Heart left ventricle (tissue), 13 donors: ENCODE data around the gene CKM.

Source experiments
- CTCF ChIP-seq, 12 donors: fragments of 200-600 bp; sonication (generic) in 4 of 12; IDR thresholded peaks; one replicate each; pipeline versions ENCODE4 v1.5.0 to v1.8.0; 2018 to 2022; ENCODE audit warnings: antibody characterized with exemption in 12 of 12, mild to moderate bottlenecking in 5 of 12
- POLR2A ChIP-seq, 2 donors: fragments of 450-650 bp; IDR thresholded peaks; one replicate each; pipeline ENCODE4 v1.6.1; 2017; ENCODE audit warnings: antibody characterized with exemption in 2 of 2, mild to moderate bottlenecking in 2 of 2, moderate library complexity in 2 of 2
- donor health status: ischemic (EF 13 %, LVEDD 7.1; RV severe dilation, severe dysfunction).
- donor health status: DM: no; HTN: yes; CAD: no.
- donor health status: DM: no; HTN: no; CAD: no.
- donor health status: ischemic (EF 25% LVEDD 6.9; RV normal size, moderate dysfunction).
- donor health status: ischemic (EF 25% LVEDD 5.7; RV mildly dilated, moderate dysfunction).
- donor health status: ischemic (EF 35%, LVEDD 5.7; RV mildly dilated, moderate dysfunction).
- donor health status: nonischemic (EF 11% LVEDD 7.7; RV severe dilation, severe dysfunction).
- donor health status: DM: yes; HTN: yes; CAD: no.
- donor health status: PGD.
- donor health status: ischemic (EF 29% LVEDD 5.4; RV normal size, mild dysfunction).
- donor health status: nonischemic (EF 23%, LVEDD 6.1; RV moderate dilation, normal function).

DNA sequence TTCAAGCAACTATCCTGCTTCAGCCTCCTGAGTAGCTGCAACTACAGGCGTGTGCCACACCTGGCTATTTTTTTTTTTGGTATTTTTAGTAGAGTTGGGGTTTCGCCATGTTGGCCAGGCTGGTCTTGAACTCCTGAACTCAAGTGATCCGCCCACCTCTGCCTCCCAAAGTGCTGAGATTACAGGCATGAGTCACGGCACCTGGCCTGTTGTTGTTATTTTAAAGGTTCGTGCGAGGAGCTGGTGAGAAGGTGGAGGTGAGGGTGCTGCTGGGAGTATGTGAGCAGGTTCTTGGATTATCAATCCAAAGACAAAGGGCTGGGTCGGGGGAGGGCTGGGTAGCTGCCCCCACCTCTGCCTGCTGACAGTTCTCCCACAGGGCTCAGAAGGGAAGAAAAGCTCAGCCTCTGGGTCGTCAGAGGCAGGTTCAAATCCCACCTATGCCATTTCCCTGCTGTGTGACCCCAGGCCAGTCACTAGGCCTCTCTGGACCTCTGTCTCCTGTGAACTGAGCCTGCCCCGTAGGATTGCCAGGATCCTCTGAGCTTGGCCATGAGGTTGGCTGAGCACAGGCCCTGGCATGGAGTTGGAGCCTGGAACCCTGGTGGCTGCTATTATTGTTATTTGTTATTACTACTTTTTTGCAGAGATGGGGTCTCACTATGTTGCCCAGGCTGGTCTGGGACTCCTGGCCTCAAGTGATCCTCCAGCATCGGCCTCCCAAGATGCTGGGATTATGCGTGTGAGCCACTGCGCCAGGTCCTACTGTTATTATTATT, 1.5 kb downstream of the CKM start:
- TF ChIP-seq CTCF (IDR thresholded peaks at IDR 0.05) (no peak), POLR2A (IDR thresholded peaks at IDR 0.05) (no peak)
